HL-60 (cell line): Measurements from ENCODE around the gene NPPC.

Source experiments
- DNase-seq, 2 experiments: peaks; one replicate each; pipeline ENCODE4 v3.0.0-alpha.2; 2010 to 2020; ENCODE audit warnings: low read depth in 1 of 2, low spot score in 1 of 2
- H3K27ac ChIP-seq: fragments of 250-450 bp; sonication (Bioruptor Pico); replicated peaks from 2 replicates; pipeline ENCODE4 v1.5.1; 2020; ENCODE audit warnings: mild to moderate bottlenecking, moderate library complexity
- H3K27me3 ChIP-seq: fragments of 250-450 bp; sonication (Bioruptor Pico); 2 replicates; pipeline ENCODE4 v1.5.1; 2021; ENCODE audit warnings: mild to moderate bottlenecking, moderate library complexity; ENCODE audit not compliant: insufficient read depth, poor library complexity, severe bottlenecking
- H3K4me3 ChIP-seq: replicated peaks from 2 replicates; pipeline ENCODE4 v1.5.1; 2011; ENCODE audit warnings: mild to moderate bottlenecking, control low read depth, low read length; ENCODE audit not compliant: insufficient read depth
- CTCF ChIP-seq: IDR thresholded peaks from one replicate; pipeline ENCODE4 v1.5.1; 2011; ENCODE audit warnings: low read length, control low read depth, inconsistent platforms; ENCODE audit not compliant: insufficient read depth
- GABPA ChIP-seq: IDR thresholded peaks from 2 replicates; pipeline ENCODE4 v1.6.1; 2012; ENCODE audit warnings: low read depth
- POLR2AphosphoS5 ChIP-seq: IDR thresholded peaks from 2 replicates; pipeline ENCODE4 v1.6.1; 2012; ENCODE audit warnings: low read depth
- REST ChIP-seq: IDR thresholded peaks from 2 replicates; pipeline ENCODE4 v1.6.1; 2012; ENCODE audit warnings: low read depth; ENCODE audit not compliant: insufficient replicate concordance
- SPI1 ChIP-seq: IDR thresholded peaks from 2 replicates; pipeline ENCODE4 v1.6.1; 2012; ENCODE audit warnings: low read depth, mild to moderate bottlenecking, borderline replicate concordance

Gene NPPC

GRCh38 chr2:231942180-231942579 lies 16.0 kb upstream of the NPPC start:
- Histone ChIP-seq H3K27ac (no peak overlapping the region), H3K27me3 (no peaks in the 10 kb centered on the region), H3K4me3 (no peak overlapping the region)
- DNase-seq, result no peak
- TF ChIP-seq CTCF (no peak), SPI1 (no peak), POLR2AphosphoS5 (no peak), GABPA (no peak), REST (no peak)

- no peak overlapping the region for H3K27ac ChIP-seq
These were observed 15.5 kb upstream of the NPPC start for GRCh38 chr2:231941673-231942072.

GRCh38 chr2:231940795-231941194 lies 14.6 kb upstream of the NPPC start:
- Histone ChIP-seq H3K4me3 (no peak overlapping the region), H3K27ac (no peak overlapping the region), H3K27me3 (no peaks in the 10 kb centered on the region)
- TF ChIP-seq GABPA (no peak), REST (no peak), SPI1 (no peak), CTCF (no peak), POLR2AphosphoS5 (no peak)
- no peak for DNase-seq

More at GRCh38 chr2:231941673-231942072, 15.5 kb upstream of the NPPC start:
- Histone ChIP-seq H3K27me3 (no peaks in the 10 kb centered on the region), H3K4me3 (no peak overlapping the region)
- DNase-seq, result no peak
- TF ChIP-seq SPI1 (no peak), CTCF (no peak), POLR2AphosphoS5 (no peak), GABPA (no peak), REST (no peak)
